ENCODE results near the gene TMEM62.
"Not testable (repeated sequence)": the region's sequence is repeated elsewhere in the genome, so short reads cannot be mapped to it uniquely, and the experiment has no call there.

The TMEM62 gene

GRCh38 chr15:43150191-43150929 lies 17.0 kb downstream of the TMEM62 start:
- no peak for TF ChIP-seq SPI1 (IDR thresholded peaks at IDR 0.05; ENCODE audit: borderline replicate concordance, low read depth)
- TF ChIP-seq GABPA (IDR thresholded peaks at IDR 0.05; ENCODE audit: low read depth): no peak
- TF ChIP-seq CTCF (IDR thresholded peaks at IDR 0.05; ENCODE audit: insufficient read depth, low read length): no peak
- no peak for TF ChIP-seq POLR2AphosphoS5 (IDR thresholded peaks at IDR 0.05; ENCODE audit: low read depth)
- no peak for TF ChIP-seq REST (IDR thresholded peaks at IDR 0.05; ENCODE audit: insufficient replicate concordance, low read depth)
- Histone ChIP-seq H3K4me3 (replicated peaks; ENCODE audit: insufficient read depth, low read length) (no peak overlapping the region), H3K27ac (replicated peaks) (no peak overlapping the region), H3K27me3 (ENCODE audit: insufficient read depth, poor library complexity, severe bottlenecking) (no peaks in the 10 kb centered on the region)
- DNase-seq (ENCODE audit: low read depth in 1 of 2, low spot score in 1 of 2): no peak

GRCh38 chr15:43151688-43152087 lies 18.3 kb downstream of the TMEM62 start:
- no peak for TF ChIP-seq POLR2AphosphoS5 (IDR thresholded peaks at IDR 0.05; ENCODE audit: low read depth)
- Histone ChIP-seq H3K27ac (replicated peaks) (no peak overlapping the region), H3K27me3 (ENCODE audit: insufficient read depth, poor library complexity, severe bottlenecking) (no peaks in the 10 kb centered on the region), H3K4me3 (replicated peaks; ENCODE audit: insufficient read depth, low read length) (no peak overlapping the region)
- DNase-seq (ENCODE audit: low read depth in 1 of 2, low spot score in 1 of 2): no peak

GRCh38 chr15:43153269-43153668 lies 19.9 kb downstream of the TMEM62 start:
- no peak for DNase-seq (ENCODE audit: low read depth in 1 of 2, low spot score in 1 of 2)
- TF ChIP-seq POLR2AphosphoS5 (IDR thresholded peaks at IDR 0.05; ENCODE audit: low read depth): no peak
- no peak for TF ChIP-seq CTCF (IDR thresholded peaks at IDR 0.05; ENCODE audit: insufficient read depth, low read length)
- no peak for TF ChIP-seq GABPA (IDR thresholded peaks at IDR 0.05; ENCODE audit: low read depth)
- TF ChIP-seq SPI1 (IDR thresholded peaks at IDR 0.05; ENCODE audit: borderline replicate concordance, low read depth): no peak
- no peak for TF ChIP-seq REST (IDR thresholded peaks at IDR 0.05; ENCODE audit: insufficient replicate concordance, low read depth)
- H3K4me3 ChIP-seq (replicated peaks; ENCODE audit: insufficient read depth, low read length): no peak overlapping the region
- H3K27ac ChIP-seq (replicated peaks): no peak overlapping the region
- no peaks in the 10 kb centered on the region for H3K27me3 ChIP-seq (ENCODE audit: insufficient read depth, poor library complexity, severe bottlenecking)

- Histone ChIP-seq H3K27ac (replicated peaks) (no peak overlapping the region), H3K4me3 (replicated peaks; ENCODE audit: insufficient read depth, low read length) (no peak overlapping the region), H3K27me3 (ENCODE audit: insufficient read depth, poor library complexity, severe bottlenecking) (no peaks in the 10 kb centered on the region)
- no peak for DNase-seq (ENCODE audit: low read depth in 1 of 2, low spot score in 1 of 2)
- no peak for TF ChIP-seq GABPA (IDR thresholded peaks at IDR 0.05; ENCODE audit: low read depth)
- no peak for TF ChIP-seq CTCF (IDR thresholded peaks at IDR 0.05; ENCODE audit: insufficient read depth, low read length)
- no peak for TF ChIP-seq REST (IDR thresholded peaks at IDR 0.05; ENCODE audit: insufficient replicate concordance, low read depth)
- TF ChIP-seq SPI1 (IDR thresholded peaks at IDR 0.05; ENCODE audit: borderline replicate concordance, low read depth): no peak
- no peak for TF ChIP-seq POLR2AphosphoS5 (IDR thresholded peaks at IDR 0.05; ENCODE audit: low read depth)
Measured at GRCh38 chr15:43165801-43166325, 32.5 kb downstream of the TMEM62 start.

- not testable (repeated sequence) for H3K27me3 ChIP-seq (ENCODE audit: insufficient read depth, poor library complexity, severe bottlenecking); H3K27ac ChIP-seq (replicated peaks); H3K4me3 ChIP-seq (replicated peaks; ENCODE audit: insufficient read depth, low read length); DNase-seq (ENCODE audit: low read depth in 1 of 2, low spot score in 1 of 2)
Measured at GRCh38 chr15:43167261-43167660, 33.9 kb downstream of the TMEM62 start.
